Measurements from ENCODE around the gene TOM1L2. TPM values are rescaled to one million over a fixed set of nuclear protein-coding genes. Genes with fewer than 3 reads are reported as not detected.
A peak's percentile ranks its signal among the peaks of the same experiment; 100 is the strongest.

The TOM1L2 gene
- total RNA-seq, 1 donor from 2014 or later: 16.3 TPM

DNA sequence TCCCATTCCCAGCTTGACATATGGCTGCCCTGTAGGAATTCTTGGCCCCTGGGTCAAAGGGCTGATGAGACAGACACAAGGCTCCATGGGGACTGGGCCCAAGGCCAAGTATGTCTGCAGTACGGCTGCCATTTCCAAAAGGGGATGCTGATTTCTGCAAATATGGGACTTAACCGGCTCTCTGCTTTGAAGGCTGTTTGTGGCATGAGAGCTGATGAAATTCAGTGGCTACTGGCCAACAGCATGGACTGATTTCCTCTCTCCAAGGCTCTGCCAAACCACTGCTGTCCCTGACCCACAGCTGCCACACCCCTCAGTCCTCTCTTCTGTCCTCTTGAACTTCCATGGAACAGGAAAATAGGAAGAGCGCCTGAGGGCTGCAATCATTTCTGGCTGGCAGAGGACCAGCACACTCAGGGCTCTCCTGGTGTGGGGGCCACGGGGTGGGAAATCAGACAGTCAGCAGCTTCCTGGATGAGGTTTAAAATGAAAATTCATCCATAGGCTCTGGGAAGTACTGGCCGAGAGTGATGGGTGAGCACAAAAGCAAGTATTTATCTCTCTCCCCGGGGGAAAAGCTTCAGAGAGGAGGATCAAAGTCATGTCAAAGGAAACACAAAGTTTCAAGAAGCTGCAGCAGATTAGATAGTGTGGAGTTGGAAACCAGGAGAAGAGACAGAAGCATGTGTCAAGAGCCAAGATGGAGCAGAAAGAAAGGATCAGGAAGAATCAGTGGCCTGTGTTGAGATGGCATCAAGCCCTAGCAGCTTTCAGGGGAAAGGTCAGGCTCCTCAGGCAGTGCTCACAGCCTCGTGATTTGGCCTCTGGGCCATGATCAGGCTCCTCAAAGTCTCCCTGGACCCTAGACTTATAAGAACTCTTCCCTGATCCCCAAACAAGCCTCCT lies 71.3 kb downstream of the TOM1L2 start:
- peak; percentile 47 for DNase-seq (ENCODE audit: low read depth)
- H3K27me3 ChIP-seq (ENCODE audit: control insufficient read depth, insufficient read depth, low read length): no peaks in the 10 kb centered on the region
- TF ChIP-seq, protein P1, sequence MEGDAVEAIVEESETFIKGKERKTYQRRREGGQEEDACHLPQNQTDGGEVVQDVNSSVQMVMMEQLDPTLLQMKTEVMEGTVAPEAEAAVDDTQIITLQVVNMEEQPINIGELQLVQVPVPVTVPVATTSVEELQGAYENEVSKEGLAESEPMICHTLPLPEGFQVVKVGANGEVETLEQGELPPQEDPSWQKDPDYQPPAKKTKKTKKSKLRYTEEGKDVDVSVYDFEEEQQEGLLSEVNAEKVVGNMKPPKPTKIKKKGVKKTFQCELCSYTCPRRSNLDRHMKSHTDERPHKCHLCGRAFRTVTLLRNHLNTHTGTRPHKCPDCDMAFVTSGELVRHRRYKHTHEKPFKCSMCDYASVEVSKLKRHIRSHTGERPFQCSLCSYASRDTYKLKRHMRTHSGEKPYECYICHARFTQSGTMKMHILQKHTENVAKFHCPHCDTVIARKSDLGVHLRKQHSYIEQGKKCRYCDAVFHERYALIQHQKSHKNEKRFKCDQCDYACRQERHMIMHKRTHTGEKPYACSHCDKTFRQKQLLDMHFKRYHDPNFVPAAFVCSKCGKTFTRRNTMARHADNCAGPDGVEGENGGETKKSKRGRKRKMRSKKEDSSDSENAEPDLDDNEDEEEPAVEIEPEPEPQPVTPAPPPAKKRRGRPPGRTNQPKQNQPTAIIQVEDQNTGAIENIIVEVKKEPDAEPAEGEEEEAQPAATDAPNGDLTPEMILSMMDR (IDR thresholded peaks at IDR 0.05; ENCODE audit: insufficient read depth, low read length, poor library complexity, severe bottlenecking): no peak
- no peak overlapping the region for H3K4me3 ChIP-seq (ENCODE audit: low read depth, low read length)
- H3K36me3 ChIP-seq (ENCODE audit: control insufficient read depth, insufficient read depth, low read length): no peaks in the 10 kb centered on the region

DNA sequence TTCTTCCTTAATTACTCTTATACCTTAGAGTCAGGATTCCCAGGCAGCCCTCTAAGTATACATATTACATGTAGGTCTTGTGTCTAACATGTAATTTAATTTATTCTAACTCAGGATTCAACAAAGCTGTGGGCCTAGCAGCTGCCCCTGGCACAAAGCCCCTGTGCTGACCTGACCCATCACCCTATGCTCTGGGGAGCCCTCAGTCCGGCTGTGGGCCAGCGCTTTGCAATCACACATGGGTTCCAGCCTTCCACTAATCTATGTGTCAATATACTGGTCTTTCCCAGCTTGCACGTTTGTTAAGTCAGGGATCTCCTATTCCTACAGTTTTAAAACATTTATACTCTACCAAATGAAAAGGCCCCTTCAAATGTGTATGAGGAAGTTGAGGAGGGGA lies 72.7 kb downstream of the TOM1L2 start:
- Histone ChIP-seq H3K4me3 (ENCODE audit: low read depth, low read length) (no peak overlapping the region), H3K36me3 (ENCODE audit: control insufficient read depth, insufficient read depth, low read length) (no peaks in the 10 kb centered on the region), H3K27me3 (ENCODE audit: control insufficient read depth, insufficient read depth, low read length) (no peaks in the 10 kb centered on the region)
- no peak for DNase-seq (ENCODE audit: low read depth)
- TF ChIP-seq, protein P1 (IDR thresholded peaks at IDR 0.05; ENCODE audit: insufficient read depth, low read length, poor library complexity, severe bottlenecking): no peak

DNA sequence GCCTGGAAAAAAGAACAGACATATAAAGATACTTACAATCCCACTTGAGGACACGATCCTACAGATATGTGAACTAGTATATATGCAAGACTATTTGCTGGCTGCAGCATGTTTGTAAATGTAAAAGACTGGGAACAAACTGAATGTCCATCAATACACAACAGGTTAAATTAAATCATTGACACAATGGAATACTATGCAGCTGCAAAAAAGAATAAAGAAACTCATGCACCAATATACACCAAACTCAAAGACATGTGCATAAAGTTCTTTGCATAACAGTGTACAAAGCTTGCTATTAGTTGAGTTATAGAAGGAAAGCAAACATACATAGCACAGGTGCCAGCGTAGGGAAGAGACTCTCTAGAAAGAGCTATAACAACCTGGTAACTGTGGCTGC lies 73.5 kb downstream of the TOM1L2 start:
- Histone ChIP-seq H3K36me3 (ENCODE audit: control insufficient read depth, insufficient read depth, low read length) (no peaks in the 10 kb centered on the region), H3K27me3 (ENCODE audit: control insufficient read depth, insufficient read depth, low read length) (no peaks in the 10 kb centered on the region), H3K4me3 (ENCODE audit: low read depth, low read length) (no peak overlapping the region)
- TF ChIP-seq, protein P1 (IDR thresholded peaks at IDR 0.05; ENCODE audit: insufficient read depth, low read length, poor library complexity, severe bottlenecking): no peak
- DNase-seq (ENCODE audit: low read depth): no peak

DNA sequence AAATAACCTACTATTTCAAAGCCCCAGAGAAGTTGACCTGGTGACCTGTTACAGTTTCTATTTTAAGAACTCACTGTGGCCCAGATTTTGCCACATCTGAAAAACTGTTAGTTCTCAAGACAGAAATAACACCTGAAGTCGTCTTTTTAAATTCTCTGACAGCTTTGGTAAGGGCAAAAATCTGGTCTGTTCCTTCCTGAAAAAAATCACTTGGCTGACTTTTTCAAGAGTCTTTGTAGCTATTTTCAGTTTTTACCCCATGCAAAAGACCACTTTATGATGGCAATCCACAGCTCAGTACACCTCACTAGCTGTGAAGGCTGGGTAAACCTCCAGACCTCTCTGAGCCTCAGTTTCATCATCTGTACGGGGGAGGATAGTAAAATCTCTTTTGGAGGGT lies 74.8 kb downstream of the TOM1L2 start:
- DNase-seq (ENCODE audit: low read depth): no peak
- TF ChIP-seq, protein P1 (IDR thresholded peaks at IDR 0.05; ENCODE audit: insufficient read depth, low read length, poor library complexity, severe bottlenecking): no peak
- Histone ChIP-seq H3K36me3 (ENCODE audit: control insufficient read depth, insufficient read depth, low read length) (no peaks in the 10 kb centered on the region), H3K4me3 (ENCODE audit: low read depth, low read length) (no peak overlapping the region), H3K27me3 (ENCODE audit: control insufficient read depth, insufficient read depth, low read length) (no peaks in the 10 kb centered on the region)

DNA sequence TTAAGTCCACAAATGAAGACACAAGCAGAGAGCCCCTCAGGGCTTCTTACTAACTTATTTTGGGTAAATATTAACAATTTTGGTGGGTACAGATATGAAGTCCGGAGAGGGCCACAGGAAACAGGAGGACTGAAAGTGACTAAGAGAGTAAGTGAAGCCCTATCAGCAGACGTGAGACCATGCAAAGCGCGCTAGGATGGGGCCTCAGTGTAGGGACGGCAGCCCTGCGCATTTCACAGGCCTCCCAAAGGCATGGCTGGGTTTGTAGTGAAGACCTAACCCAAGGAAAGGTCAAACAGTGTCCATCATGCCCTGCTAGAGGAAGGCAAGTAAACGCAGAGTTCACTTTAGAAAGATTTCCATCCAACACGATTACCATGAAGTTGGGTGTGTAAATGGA lies 75.5 kb downstream of the TOM1L2 start:
- TF ChIP-seq, protein P1 (IDR thresholded peaks at IDR 0.05; ENCODE audit: insufficient read depth, low read length, poor library complexity, severe bottlenecking): no peak
- no peaks in the 10 kb centered on the region for H3K27me3 ChIP-seq (ENCODE audit: control insufficient read depth, insufficient read depth, low read length)
- no peak overlapping the region for H3K4me3 ChIP-seq (ENCODE audit: low read depth, low read length)
- no peak for DNase-seq (ENCODE audit: low read depth)
- H3K36me3 ChIP-seq (ENCODE audit: control insufficient read depth, insufficient read depth, low read length): no peaks in the 10 kb centered on the region

All from kidney epithelial cell (primary cell).